Mesothelial cell of epicardium (in vitro differentiated cells): ENCODE measurements around the gene SLC5A6. TPM values are rescaled to one million over a fixed set of nuclear protein-coding genes. Genes with fewer than 3 reads are reported as not detected.

ENCODE experiments used
- DNase-seq, 2 experiments: peaks; one replicate each; pipeline ENCODE4 v3.0.0; 2021; ENCODE audit warnings: low spot score in 2 of 2; ENCODE audit not compliant: unreplicated experiment in 2 of 2
- H3K27ac Mint-ChIP-seq: 2 replicates; pipeline ENCODE4 v1.8.0; 2021; ENCODE audit warnings: mixed read lengths
- H3K27me3 Mint-ChIP-seq: 2 replicates; pipeline ENCODE4 v1.8.0; 2021; ENCODE audit warnings: low read depth, mixed read lengths
- H3K36me3 Mint-ChIP-seq: 2 replicates; pipeline ENCODE4 v1.8.0; 2021; ENCODE audit warnings: mixed read lengths
- H3K4me1 Mint-ChIP-seq: 2 replicates; pipeline ENCODE4 v1.8.0; 2021; ENCODE audit warnings: mixed read lengths
- H3K4me3 Mint-ChIP-seq: 2 replicates; pipeline ENCODE4 v1.8.0; 2021; ENCODE audit warnings: mild to moderate bottlenecking, moderate library complexity, mixed read lengths
- H3K9me3 Mint-ChIP-seq: 2 replicates; pipeline ENCODE4 v1.8.0; 2021; ENCODE audit warnings: mixed read lengths
- total RNA-seq: library from RNA; stranded (reverse); gene quantifications from 3 replicates; pipeline ENCODE4 v1.2.1, GENCODE V29; 2021
- TF ChIP-seq, protein P1 (sequence below): fragments of 200-600 bp; sonication (generic); IDR thresholded peaks from one replicate; pipeline ENCODE4 v1.5.0; 2021; ENCODE audit warnings: antibody characterized with exemption; ENCODE audit not compliant: unreplicated experiment

The SLC5A6 gene
- total RNA-seq: 67.9 to 73.2 TPM (median 70.4 TPM) in 3 replicates

DNA sequence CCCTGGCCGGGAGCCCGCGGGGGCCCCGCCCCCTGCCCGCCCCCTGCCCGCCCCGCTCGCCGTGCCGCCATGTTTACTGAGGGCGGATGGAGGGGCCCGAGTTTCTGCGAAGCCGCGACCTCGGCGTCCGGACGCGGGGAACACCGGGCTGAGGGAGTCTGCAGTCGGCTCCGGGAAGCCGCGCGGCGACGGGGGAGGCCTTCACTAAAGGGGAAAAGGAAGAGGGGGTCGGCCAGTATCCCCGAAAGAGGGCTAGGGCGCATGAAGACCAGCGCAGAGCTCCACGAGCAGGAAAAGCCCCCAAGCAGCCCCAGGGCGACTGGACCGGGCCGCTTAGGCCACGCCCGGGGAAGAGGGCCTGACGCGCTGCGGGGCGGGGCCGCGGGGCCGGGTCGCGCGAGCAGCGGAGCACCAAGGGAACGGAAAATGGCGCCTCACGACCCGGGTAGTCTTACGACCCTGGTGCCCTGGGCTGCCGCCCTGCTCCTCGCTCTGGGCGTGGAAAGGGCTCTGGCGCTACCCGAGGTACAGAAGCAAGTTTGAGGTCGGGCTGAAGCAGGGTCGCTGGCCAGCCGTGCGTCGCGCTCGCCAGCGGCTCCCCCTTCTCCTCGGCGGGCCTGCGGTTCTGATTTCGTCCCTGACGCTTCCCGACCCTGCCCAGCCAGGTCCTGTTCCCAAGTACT is at the start of gene SLC5A6, which contains the start of gene ATRAID:
TSS of gene SLC5A6 (minus strand) at position 326 of the 683 bp plus-strand sequence. CDS start 4,618 bp downstream, outside the sequence.
TSS of gene ATRAID (plus strand) at position 99 of the 683 bp plus-strand sequence. CDS start at position 427, 328 bp downstream.
- Mint-ChIP-seq H3K4me3 (peak within 1 kb of the TSS; percentile 99), H3K27ac (peak within 1 kb of the TSS; percentile 100), H3K9me3 (no peaks in the 10 kb centered on the region), H3K4me1 (peaks cover 37% of the 10 kb centered on the region), H3K27me3 (no peaks in the 10 kb centered on the region), H3K36me3 (peaks cover 3% of the 10 kb centered on the region)
- TF ChIP-seq, protein P1, sequence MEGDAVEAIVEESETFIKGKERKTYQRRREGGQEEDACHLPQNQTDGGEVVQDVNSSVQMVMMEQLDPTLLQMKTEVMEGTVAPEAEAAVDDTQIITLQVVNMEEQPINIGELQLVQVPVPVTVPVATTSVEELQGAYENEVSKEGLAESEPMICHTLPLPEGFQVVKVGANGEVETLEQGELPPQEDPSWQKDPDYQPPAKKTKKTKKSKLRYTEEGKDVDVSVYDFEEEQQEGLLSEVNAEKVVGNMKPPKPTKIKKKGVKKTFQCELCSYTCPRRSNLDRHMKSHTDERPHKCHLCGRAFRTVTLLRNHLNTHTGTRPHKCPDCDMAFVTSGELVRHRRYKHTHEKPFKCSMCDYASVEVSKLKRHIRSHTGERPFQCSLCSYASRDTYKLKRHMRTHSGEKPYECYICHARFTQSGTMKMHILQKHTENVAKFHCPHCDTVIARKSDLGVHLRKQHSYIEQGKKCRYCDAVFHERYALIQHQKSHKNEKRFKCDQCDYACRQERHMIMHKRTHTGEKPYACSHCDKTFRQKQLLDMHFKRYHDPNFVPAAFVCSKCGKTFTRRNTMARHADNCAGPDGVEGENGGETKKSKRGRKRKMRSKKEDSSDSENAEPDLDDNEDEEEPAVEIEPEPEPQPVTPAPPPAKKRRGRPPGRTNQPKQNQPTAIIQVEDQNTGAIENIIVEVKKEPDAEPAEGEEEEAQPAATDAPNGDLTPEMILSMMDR: no peak
- DNase-seq: peak; percentile 72 to 89

DNA sequence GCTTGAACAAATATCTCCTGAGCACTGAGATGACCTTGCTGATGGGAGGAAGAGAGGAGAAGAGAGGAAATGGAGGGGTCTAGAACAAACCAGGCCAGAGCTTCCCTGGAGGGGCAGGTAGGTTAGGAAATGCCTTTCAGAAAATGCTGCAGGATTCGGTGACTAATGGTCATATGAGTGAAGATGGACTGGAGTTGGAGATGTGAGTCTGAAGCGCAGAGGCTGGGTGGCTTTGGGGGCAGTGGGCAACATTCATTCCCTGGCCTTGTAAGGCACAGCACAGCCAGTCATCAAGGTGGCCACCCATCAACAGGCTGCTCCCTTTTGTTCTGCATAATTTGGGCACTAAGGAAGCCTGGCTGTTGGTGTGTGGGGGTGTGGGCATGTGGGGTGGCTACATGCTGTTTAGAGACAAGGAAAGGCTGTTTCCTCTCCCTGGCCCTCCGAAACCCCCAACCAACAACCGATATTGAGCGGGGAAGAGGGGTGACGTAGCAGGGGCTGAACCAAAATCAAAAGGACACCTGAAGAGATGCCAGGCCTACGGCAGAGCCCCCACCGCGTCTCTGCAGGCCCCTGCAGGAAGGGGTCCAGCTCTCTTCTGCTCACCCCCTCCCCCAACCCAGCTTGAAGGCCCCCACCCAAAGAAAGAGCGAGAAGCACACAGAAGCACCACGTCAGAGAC is 49.3 kb upstream of the SLC5A6 start:
- Mint-ChIP-seq H3K36me3 (no peaks in the 10 kb centered on the region), H3K27me3 (peaks cover 53% of the 10 kb centered on the region), H3K4me3 (peak overlapping the region; percentile 33), H3K4me1 (peaks cover 22% of the 10 kb centered on the region), H3K9me3 (no peaks in the 10 kb centered on the region), H3K27ac (no peak overlapping the region)
- no peak for DNase-seq
- TF ChIP-seq, protein P1: no peak

DNA sequence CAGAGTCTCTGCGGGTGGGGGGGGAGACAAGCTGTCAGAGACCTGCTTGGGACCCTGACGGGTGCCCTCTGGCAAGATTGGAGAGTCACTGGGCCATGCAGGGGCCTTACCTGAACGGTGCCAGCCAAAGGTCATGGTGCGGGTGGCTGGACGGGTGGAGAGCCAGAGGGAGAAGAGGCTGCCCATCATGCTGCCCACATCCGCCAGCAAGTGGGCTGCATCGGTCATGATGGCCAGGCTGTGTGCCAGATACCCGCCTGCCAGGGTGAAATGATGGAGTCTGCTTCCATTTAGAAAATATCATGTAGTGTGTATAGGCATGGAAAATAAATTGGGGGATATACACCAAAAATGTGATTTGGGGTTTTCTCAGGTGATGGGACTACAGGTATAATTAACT is 46.0 kb upstream of the SLC5A6 start:
- Mint-ChIP-seq H3K4me3 (no peak overlapping the region), H3K36me3 (no peaks in the 10 kb centered on the region), H3K27ac (no peak overlapping the region), H3K4me1 (peaks cover 4% of the 10 kb centered on the region), H3K27me3 (peaks cover 74% of the 10 kb centered on the region), H3K9me3 (no peaks in the 10 kb centered on the region)
- no peak for DNase-seq
- TF ChIP-seq, protein P1: no peak

DNA sequence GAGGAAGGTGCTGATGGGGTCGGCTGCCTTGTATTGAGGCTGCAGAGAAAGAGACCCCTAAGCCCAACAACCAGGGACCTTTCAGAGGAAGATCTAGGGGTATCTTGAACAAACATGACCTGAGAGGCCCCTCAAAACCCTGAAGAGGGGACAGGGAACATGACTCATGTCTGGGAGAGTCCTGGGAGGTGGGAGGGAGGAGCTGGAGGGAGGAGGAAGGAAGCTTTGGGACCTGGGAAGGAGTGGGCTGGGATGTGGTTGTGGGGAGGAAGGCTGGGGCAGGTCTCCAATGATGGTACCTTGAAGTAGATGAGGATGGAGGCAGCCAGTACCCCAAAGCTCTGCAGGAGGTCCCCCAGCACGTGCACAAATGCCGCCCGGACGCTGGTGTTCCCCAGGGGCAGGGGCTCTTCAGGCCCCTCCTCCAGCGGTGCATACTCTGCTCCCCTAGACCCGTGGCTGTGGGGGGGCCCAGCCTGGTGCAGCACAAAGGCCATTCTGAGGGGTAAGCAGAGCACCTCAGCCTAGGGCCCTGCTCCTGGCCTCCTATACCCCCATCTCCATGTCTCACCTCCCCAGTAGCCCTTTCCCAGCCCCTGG is 44.9 kb upstream of the SLC5A6 start:
- H3K36me3 Mint-ChIP-seq: no peaks in the 10 kb centered on the region
- H3K27ac Mint-ChIP-seq: no peak overlapping the region
- H3K4me3 Mint-ChIP-seq: no peak overlapping the region
- no peaks in the 10 kb centered on the region for H3K9me3 Mint-ChIP-seq
- TF ChIP-seq, protein P1: no peak
- DNase-seq: no peak
- H3K27me3 Mint-ChIP-seq: peaks cover 74% of the 10 kb centered on the region
- peaks cover 4% of the 10 kb centered on the region for H3K4me1 Mint-ChIP-seq

DNA sequence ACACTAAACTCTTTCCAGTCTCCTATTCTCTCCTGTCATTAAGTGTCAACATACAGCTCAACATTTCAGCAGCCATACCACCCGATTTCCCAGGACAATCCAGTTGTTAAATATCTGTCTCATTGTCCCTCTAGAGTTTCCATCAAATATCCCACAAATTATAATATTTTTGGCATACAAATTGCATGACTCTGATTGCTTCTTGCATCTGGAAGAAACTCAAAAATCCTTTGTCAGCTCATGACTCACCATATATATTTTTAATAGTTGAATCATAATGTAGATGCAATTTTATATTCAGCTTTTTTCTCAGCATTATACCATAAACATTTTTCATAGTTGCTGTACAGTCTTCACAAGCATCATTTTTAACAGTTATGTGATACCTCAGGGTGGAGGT is 43.6 kb upstream of the SLC5A6 start:
- H3K27me3 Mint-ChIP-seq: peaks cover 68% of the 10 kb centered on the region
- H3K9me3 Mint-ChIP-seq: no peaks in the 10 kb centered on the region
- H3K4me1 Mint-ChIP-seq: no peaks in the 10 kb centered on the region
- H3K36me3 Mint-ChIP-seq: no peaks in the 10 kb centered on the region
- TF ChIP-seq, protein P1: no peak
- DNase-seq: no peak
- H3K27ac Mint-ChIP-seq: no peak overlapping the region
- H3K4me3 Mint-ChIP-seq: no peak overlapping the region
